ENCODE results near the gene CAMK2B.

CAMK2B gene

GRCh38 chr7:44346063-44346462, 20.7 kb upstream of the CAMK2B start:
- H3K4me2 ChIP-seq (ENCODE audit: low read length), result no peak overlapping the region
- no peaks in the 10 kb centered on the region for H3K9me2 ChIP-seq (ENCODE audit: low read depth, low read length)
- H3K4me3 ChIP-seq (ENCODE audit: low read depth, low read length, poor library complexity, severe bottlenecking), result no peak overlapping the region
- H2AFZ ChIP-seq (ENCODE audit: low read length), result no peak overlapping the region
- no peaks in the 10 kb centered on the region for H3F3A ChIP-seq (ENCODE audit: insufficient read depth, low read length)
- H4K20me1 ChIP-seq (ENCODE audit: insufficient read depth, low read length), result no peaks in the 10 kb centered on the region
- TF ChIP-seq CTCF (IDR thresholded peaks at IDR 0.05; ENCODE audit: low read length), result no peak
- no peak for TF ChIP-seq EZH2 (IDR thresholded peaks at IDR 0.05; ENCODE audit: borderline replicate concordance, low read length)
- H3K27me3 ChIP-seq (ENCODE audit: insufficient read depth, low read length), result peaks cover 3% of the 10 kb centered on the region; the same call in 1 of the 2 replicates
- no peak overlapping the region for H3K9ac ChIP-seq (ENCODE audit: low read length)
- no peaks in the 10 kb centered on the region for H3K9me3 ChIP-seq (ENCODE audit: low read length)
- no peaks in the 10 kb centered on the region for H3K36me3 ChIP-seq (ENCODE audit: insufficient read depth, low read length)
- H3K79me2 ChIP-seq (ENCODE audit: insufficient read depth, low read length), result no peaks in the 10 kb centered on the region
- H3K27ac ChIP-seq (ENCODE audit: low read depth, low read length, poor library complexity, severe bottlenecking), result no peak overlapping the region
- H3K4me1 ChIP-seq (ENCODE audit: insufficient read depth, low read length, severe bottlenecking), result no peaks in the 10 kb centered on the region

- no peaks in the 10 kb centered on the region for H3K9me2 ChIP-seq (ENCODE audit: low read depth, low read length)
- no peak overlapping the region for H2AFZ ChIP-seq (ENCODE audit: low read length)
- no peaks in the 10 kb centered on the region for H3F3A ChIP-seq (ENCODE audit: insufficient read depth, low read length)
- no peaks in the 10 kb centered on the region for H3K36me3 ChIP-seq (ENCODE audit: insufficient read depth, low read length)
- no peak overlapping the region for H3K9ac ChIP-seq (ENCODE audit: low read length)
- no peaks in the 10 kb centered on the region for H3K79me2 ChIP-seq (ENCODE audit: insufficient read depth, low read length)
- H3K27ac ChIP-seq (ENCODE audit: low read depth, low read length, poor library complexity, severe bottlenecking), result no peak overlapping the region
- no peaks in the 10 kb centered on the region for H4K20me1 ChIP-seq (ENCODE audit: insufficient read depth, low read length)
- H3K9me3 ChIP-seq (ENCODE audit: low read length), result peaks cover 5% of the 10 kb centered on the region; the same call in 1 of the 2 replicates
- no peak overlapping the region for H3K4me2 ChIP-seq (ENCODE audit: low read length)
- peaks cover 11% of the 10 kb centered on the region; the same call in 1 of the 2 replicates for H3K27me3 ChIP-seq (ENCODE audit: insufficient read depth, low read length)
- no peak overlapping the region for H3K4me3 ChIP-seq (ENCODE audit: low read depth, low read length, poor library complexity, severe bottlenecking)
- H3K4me1 ChIP-seq (ENCODE audit: insufficient read depth, low read length, severe bottlenecking), result peaks cover 3% of the 10 kb centered on the region
- TF ChIP-seq EZH2 (IDR thresholded peaks at IDR 0.05; ENCODE audit: borderline replicate concordance, low read length) (no peak), CTCF (IDR thresholded peaks at IDR 0.05; ENCODE audit: low read length) (no peak)
These were observed 16.0 kb upstream of the CAMK2B start for GRCh38 chr7:44341401-44341800.

- Histone ChIP-seq H3K27ac (ENCODE audit: low read depth, low read length, poor library complexity, severe bottlenecking) (no peak overlapping the region), H3K27me3 (ENCODE audit: insufficient read depth, low read length) (peaks cover 11% of the 10 kb centered on the region; the same call in 1 of the 2 replicates), H3K79me2 (ENCODE audit: insufficient read depth, low read length) (no peaks in the 10 kb centered on the region), H3F3A (ENCODE audit: insufficient read depth, low read length) (no peaks in the 10 kb centered on the region), H2AFZ (ENCODE audit: low read length) (no peak overlapping the region), H3K4me1 (ENCODE audit: insufficient read depth, low read length, severe bottlenecking) (peaks cover 3% of the 10 kb centered on the region), H3K9me2 (ENCODE audit: low read depth, low read length) (no peaks in the 10 kb centered on the region), H3K4me3 (ENCODE audit: low read depth, low read length, poor library complexity, severe bottlenecking) (no peak overlapping the region), H3K9ac (ENCODE audit: low read length) (no peak overlapping the region), H4K20me1 (ENCODE audit: insufficient read depth, low read length) (no peaks in the 10 kb centered on the region), H3K36me3 (ENCODE audit: insufficient read depth, low read length) (no peaks in the 10 kb centered on the region), H3K9me3 (ENCODE audit: low read length) (peaks cover 5% of the 10 kb centered on the region; the same call in 1 of the 2 replicates), H3K4me2 (ENCODE audit: low read length) (no peak overlapping the region)
- no peak for TF ChIP-seq CTCF (IDR thresholded peaks at IDR 0.05; ENCODE audit: low read length)
- TF ChIP-seq EZH2 (IDR thresholded peaks at IDR 0.05; ENCODE audit: borderline replicate concordance, low read length), result no peak
These were observed 13.2 kb upstream of the CAMK2B start for GRCh38 chr7:44338600-44338999.
